Fibroblast of the conjunctiva (primary cell): ENCODE measurements around the gene GTF3C1.

ENCODE experiments used
- DNase-seq: peaks from one replicate; pipeline ENCODE4 v3.0.0-alpha.2; 2010; ENCODE audit warnings: low read depth

Gene GTF3C1

DNA sequence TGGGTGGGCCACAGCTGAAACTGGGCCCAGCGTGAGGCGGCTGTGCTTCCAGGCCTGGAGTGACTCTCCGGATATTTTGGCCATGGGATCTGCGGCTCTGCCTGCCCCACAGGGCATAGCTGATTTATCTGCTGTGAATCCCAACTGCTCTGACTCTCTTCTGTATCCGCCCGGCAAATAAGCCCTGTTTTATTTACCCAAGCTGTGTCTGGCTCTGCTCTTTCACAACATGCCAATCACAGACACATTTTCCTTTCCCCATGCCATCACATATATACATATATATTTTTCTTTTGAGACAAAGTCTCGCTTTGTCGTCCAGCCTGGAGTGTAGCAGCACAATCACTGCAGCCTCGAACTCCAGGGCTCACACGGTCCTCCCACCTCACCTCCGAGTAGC lies 33.3 kb downstream of the GTF3C1 start:
- DNase-seq = no peak

DNA sequence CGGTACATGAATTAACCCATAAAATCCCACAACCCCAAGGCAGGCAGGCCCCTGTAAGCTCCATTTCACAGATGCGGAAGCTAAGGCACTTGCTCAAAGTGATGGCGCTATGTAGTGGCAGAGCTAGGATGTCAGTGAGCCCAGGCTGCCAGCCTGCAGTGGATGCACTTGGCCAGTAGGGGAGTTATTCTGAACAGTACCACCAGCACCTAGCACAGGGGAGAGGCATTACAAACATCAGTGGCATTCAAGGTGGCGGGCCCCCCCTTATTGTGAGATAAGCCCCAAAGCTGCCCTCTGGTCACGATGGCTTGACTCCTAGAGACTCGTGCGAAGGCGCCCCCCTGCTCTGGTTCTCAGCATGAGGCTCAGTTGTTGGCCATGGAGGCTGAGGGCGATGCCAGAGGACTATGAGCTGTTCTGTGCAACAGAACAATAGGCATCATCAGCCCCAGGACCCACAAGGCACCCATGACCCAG lies 33.8 kb downstream of the GTF3C1 start:
- no peak for DNase-seq

DNA sequence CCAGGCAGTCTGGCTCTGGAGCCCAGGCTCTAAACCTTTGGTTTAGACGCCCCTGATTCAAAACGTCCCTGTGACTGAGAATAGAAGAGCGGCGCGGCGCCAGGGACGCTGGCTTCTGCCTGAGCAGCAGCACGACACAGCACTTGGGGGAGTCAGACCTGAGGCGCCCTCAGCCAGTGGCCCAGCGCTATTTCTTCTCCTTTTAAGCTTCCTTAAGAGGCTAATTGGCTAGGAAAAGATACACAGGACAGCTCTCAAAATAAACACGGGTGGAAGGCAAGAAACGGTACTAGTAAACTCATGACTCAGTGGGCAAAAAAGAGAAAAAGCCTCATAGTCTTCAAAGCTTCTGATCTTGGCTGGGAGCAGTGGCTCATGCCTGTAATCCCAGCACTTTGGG lies 34.9 kb downstream of the GTF3C1 start:
- DNase-seq = no peak

DNA sequence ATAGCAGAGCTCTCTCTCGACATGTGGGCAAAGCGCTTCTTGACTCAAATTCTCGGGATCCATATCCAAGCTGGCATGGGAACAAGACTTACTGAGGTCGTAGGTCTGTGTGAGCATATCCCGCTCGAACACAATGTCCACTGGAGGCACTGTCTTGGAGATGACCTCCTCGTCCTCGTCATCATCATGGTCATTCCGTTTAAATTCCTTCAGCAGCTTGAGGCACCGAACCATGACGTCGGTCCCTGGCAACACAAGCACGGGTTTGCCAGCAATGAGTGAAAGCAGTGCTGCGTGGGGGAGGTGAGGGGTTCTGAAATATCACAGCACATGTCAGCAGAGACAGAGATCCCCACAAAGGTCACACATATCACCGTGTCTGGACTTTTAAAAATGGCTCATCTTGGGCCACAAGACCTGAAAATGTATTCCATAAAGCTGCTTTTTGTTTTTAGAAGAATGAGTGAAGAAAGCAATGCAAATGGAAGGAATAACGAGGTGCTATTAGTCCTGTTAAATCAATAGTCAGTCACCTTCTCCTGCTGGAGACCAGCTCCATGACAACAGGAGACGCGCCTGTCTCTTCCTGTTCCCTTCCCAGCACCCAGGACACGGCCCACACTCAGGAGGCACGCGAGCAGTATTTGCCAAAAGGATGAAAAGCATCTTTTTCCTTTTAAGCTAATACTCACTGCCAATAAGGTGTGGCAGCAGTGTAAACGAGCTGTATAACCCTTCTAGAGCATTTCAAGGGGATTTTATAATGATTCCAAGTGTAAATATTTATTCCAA lies 37.9 kb downstream of the GTF3C1 start:
- DNase-seq = no peak

DNA sequence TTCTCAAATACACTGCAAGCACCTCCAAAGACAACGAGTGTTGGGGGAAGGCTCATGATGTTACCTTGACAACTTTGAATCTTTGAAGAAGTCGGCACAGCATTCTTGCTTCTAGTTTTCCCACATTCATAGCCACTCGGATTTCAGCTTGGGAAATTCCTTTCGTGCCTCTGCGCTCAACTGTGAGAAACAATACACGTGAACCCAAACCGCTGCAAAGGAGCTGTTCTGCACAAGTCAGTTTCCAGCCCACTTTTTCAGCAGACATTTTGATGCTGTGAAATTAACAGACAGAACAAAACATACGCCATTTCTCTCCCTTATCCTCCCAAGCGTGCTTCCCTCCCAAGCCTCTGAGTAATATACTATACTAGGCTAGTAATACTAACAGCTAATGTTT lies 41.2 kb downstream of the GTF3C1 start:
- DNase-seq = no peak

DNA sequence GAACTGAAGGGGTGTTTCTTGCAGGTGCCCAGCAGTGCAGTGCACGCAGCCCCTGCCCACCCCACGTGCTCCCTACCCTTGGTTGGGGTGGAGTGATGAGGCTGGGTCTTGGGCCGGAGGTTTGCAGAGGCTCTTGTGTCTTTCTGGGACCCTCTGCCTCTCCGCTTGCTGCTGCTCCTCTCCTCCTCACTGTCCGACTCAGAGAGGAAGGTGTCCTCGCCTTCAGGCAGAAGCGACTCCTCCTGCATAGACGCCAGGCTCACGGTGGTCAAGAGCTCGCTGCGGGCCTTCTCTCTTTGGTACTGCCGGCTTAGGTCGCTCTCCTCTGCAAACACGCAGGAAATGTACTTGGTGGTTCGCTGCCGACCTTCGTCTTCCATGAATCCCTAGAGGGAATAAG lies 42.9 kb downstream of the GTF3C1 start:
- no peak for DNase-seq

DNA sequence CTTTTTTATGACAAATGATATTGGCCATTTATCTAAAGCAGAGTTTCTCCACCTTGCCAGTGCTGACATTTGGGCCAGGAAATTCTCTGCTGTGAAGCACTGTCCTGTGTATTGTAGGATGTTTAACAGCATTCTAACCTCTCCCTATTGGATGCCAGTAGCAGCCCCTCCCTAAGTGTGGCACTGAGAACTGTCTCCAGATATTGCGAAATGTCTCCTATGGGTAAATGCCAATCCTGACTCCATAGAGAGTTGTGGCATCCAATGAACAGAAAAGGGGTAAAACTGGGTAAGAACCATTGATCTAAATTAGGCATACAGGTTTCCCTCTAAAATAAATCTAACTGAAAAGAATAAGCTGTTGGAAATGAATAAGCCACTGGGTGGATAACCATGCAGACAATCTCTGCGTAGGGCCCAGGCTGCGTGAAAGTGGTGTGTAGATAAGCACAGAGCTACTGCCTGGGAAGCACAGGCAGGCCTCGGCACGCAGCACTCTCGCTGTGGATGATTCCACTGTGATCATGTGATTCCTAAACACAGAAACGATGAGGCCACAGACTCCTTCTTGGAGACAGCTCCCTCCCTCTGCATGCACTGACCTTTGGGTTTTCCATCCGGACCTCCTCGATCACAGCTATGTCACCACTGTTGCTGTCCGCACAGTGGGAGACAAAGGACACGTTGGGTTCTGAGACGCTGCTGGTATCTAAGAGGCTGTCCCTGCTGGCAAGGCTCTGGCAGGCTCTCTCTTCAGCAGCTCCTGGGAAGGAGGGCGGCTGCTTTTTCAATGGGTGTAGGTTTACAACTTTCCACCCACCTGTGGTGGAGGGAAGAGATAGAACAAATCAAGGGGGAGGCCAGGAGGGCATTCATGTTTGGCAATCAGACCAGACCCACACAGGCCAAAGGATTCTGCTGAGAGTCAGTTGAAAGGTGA lies 44.1 kb downstream of the GTF3C1 start:
- DNase-seq = no peak

DNA sequence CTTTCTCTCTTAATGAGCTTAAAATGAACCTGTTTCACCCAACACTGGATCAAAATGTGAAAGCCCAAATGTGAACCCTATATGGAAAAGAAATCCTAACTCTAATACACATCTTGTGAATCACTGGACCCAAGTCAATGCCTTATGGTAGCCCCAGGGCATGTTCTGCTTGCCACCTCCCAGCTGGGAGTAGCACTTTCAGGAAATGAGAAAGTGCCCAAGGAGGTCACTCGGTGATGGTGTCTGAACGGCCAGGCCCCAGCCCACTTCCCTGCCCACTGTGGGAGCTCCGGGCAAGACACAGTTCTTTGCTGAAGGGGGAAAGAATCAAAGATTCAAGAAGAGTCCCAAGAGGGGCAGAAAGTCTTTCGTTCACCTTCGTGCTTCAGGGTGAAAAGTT lies 46.1 kb downstream of the GTF3C1 start:
- DNase-seq = no peak

DNA sequence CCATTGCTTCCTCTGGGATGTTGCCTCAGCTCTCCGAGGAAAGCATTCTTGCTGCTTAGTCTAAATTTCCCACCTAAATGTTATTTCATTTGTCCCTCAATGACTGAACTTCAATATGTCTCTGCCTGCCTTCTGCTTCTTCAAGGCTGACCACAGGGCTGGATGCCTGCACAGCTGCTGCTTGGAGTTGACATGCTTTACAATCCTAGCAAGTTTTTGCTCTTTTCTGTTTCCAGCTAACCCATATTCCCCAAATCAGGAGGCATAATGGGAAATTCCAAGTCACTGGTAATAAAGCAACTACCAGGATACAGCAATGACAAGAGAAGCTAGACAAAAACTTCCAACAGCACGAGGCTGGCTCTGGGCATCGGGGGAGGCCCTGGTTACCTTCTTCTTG lies 48.9 kb downstream of the GTF3C1 start:
- DNase-seq = no peak

DNA sequence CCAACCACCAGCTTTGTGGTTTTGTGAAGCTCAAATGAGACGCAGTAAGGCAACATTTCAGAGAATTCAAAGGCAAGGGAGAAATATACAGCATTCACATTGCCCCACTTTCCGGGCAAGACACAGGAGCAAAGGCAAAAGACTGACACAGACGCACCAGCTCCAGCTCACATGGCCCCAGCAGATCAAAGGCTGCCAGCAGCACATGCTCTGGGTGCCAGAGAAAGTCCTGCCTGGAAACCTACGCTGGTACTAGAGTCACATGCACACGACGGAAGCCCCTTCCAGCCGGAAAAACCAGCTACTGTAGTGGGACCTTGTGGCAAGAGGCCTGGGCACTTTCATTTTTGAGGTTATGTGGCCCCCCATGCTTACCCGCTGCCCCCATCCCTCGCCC lies 50.1 kb downstream of the GTF3C1 start:
- no peak for DNase-seq

DNA sequence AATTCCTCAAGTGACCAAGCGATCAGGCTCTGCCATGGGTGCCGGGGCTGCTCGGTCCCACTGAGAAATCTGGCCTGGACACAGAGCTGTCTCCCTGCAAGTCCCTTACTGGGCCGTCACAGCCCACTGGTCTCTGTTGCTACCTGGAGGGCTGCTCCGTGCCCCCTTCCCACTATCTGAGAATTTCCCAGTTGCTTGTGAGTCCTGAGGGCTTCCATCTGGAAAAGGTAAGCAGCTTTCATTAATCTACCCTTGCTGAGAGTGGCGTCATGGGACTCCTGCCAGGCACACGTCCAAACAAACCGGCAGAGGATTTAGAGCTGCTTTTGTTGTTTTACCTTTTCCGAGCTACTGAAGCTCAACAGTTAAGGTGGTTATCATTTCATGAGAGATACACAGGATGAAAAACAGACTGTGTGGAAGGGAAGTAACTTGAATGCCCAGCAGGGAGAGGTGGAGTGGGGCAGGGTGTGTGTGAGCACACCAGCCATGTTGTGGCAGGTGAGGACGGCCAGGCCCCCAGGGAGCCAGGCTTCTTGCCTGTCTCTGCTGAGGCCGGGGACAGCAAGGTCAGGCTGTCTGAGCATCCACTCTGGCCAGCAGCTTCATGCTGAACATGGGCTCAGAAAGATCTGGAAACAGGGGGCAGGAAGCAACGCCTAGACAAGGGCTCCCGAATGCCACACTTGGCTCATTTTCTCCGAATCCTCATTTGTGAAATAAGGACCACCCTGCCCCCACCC lies 50.6 kb downstream of the GTF3C1 start:
- no peak for DNase-seq

DNA sequence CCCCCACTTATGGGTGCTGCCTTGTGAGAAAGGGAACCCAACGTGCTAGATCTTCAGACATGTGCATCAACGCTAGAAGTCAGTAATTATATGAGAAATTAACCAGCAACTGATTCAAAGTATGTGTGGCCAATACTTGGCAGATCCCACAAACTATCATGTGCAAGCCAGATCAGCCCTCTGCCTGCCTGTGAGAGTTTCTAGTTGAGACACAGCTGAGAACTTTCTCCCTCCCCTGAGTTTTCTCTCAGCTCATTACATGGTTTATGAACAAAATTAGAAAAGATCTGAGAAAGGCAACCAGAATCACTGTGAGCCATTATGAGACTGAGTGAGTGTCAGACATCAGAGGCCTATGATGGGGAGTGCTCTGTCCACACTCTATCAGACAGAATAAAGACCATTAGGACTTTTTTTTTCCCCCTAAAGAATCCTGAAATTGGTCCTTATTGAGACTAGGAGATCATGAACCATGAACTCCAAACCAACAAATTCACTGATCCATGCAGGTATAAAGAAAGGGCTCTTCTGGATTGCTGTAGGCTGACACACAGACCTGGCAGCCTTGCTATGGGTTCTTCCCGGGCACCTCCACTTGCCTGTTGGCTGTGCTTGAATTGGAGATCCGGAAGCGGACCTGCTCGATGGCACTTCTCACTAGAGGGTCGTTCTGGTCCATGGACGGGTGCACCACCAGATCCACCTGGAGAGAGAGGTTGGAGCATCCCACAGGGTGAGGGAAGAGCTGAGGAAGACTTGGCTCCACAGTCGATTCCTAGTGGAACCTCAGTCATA lies 51.5 kb downstream of the GTF3C1 start:
- DNase-seq = no peak

DNA sequence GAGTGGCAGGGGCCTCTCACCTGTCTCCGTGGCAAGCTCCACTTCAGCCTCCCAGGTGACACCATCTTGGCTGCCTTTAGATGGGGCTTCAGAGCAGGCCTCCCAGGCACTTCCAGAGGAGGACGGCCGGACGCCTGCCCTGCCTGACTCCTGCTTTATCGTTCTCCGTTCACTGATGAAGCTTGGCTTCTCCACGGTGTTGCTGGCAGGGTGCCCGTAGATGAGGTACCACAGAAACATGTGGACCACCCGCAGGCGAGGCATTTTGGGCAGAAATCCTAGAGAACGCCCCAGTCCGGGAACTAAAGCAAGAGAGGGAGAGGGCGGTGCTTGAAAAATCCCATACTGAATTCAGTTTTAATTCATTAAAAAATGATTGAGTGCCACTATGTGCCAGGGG lies 54.5 kb downstream of the GTF3C1 start:
- DNase-seq = peak; percentile 71

DNA sequence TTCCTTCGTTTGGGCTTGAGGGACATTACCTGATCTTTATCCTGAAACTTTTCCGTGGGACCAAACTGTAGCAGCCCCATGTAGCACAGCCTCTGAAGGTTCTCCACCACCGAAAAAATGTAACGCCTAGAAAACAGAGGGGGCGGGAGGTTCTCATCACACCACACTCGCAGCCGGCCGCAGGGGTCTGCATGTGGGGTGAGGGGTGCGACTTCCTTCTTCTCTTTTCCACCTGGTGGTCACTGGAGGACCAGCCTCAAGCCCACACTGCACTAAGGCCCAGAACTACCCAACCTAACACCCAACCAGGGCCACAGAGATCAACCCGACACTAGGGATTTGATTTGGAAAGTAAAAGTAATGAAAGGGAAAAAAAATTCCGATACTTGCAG lies 57.1 kb downstream of the GTF3C1 start:
- DNase-seq = no peak

DNA sequence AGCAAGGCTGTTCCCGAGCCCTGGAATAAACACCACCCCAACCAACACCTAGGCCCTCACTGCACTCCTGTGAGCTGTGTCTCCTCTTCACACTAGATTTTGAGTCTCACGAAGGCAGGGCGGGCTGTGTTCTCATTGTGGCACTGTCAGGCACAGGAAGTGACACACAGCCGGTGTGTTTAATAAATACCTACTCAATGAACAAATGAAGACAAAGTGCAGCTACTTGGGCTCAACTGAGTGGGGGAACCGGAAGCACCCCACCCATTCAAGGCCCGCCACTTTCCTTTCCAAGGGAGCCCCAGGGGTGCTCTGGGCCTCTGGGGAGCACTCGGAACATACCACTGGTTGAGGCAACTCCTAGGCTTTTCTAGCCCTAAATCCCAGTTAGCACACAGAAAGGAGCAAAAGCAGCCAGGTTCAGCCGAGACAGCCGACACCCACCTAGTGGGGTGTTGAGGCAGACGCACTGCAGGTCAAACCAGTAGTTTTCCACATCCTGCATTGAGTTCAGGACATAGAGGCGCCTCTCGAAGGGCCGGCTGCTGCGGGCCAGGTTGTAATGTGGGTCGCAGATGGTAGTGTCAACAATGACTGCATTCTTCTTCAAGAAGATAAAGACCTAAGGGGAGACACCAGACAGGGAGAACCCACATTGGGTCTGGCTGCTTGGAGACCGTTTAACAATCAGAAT lies 57.7 kb downstream of the GTF3C1 start:
- DNase-seq = no peak

DNA sequence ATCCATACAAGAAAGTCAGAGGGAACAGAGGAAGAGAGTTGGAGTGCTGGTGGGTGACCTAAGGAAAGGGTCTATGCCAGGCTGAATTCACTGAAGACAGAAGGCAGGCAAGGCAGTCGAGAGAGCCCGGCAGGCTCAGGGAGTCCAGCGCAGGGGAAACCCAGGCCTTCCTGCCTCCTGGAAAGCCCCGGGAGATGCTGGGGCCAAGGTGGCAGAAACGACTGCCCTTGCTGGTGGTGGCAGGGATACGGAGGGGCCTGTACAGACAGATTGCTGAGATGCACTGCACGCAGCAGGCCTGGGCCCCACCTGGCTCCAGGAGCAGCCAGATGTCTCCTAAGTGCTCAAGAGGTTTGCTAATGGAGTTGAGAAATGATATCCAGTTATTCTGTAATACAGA lies 59.8 kb downstream of the GTF3C1 start:
- DNase-seq = no peak

DNA sequence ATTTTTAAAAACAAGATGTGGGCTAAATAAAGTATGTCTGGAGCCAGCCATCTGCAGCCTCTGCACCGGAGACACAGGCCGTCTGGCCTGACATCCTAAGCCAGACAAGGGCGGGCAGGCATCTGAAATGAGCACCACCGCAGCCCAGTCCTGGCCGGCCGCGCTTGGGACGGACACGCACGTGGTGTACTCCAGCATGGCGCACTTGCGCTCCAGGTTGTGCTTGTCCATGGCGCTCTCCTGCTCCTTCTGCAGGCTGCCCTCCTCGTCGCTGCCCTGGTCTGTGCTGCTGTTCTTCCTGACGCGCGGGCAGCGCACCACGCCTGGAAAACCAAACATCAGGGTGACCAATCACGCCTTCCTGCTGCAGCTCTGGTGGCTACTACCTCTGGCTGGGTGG lies 60.3 kb downstream of the GTF3C1 start:
- DNase-seq = no peak

DNA sequence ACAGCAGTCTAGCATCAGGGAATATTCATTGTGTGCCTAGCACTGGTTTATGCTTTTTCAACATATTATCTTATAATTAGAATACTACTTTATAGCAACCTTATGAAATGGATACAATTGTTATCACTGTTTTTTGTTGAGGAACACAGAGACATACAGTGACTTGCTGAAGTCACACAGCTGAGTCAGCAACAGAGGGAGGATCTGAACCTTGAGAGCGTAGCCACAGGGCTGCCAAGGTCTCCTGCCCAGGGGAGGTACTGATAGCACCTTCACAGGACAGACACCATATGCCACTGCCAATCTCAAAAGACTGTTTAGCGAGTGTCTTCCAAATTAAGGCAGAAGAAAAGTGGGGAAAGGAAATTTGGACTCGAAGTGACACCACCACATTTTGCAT lies 63.0 kb downstream of the GTF3C1 start:
- DNase-seq = no peak

DNA sequence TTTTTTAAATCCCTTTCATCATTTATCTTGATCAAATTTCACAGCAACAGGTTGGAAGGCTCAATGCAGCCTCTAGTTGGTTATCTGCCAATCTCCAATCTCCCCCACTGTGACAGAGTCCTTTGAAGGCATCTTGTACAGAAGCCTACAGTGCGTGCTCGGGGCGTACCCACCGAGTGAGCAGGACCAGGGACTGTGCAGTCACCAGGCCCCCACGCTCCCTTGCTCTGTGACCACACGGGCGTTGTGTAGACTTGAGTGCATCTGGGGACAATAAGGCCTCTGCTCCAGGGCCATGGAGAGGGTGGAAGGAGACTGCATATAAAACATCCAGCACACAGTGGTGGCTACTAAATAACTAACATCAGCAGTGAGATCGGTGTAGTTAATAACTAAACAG lies 63.4 kb downstream of the GTF3C1 start:
- no peak for DNase-seq

DNA sequence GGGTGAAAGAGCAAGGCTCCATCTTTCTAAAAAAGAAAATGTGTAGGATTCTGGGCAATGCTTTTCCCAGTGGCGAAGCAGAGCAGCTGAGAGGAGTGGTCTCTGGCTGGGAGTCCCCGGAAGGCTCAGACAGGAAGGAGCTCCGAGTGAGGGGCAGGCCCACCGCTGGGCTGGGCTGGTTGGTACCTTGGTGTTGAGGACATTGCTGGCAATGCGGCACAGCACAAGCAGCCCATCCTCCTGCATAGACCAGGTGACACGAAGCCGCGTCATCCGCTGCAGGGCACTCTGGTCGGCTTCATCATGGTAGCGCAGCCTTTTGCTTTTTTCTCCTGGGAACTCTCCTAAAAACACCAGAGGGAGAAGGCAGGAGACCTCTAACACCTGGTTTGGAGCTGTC lies 63.9 kb downstream of the GTF3C1 start:
- no peak for DNase-seq

DNA sequence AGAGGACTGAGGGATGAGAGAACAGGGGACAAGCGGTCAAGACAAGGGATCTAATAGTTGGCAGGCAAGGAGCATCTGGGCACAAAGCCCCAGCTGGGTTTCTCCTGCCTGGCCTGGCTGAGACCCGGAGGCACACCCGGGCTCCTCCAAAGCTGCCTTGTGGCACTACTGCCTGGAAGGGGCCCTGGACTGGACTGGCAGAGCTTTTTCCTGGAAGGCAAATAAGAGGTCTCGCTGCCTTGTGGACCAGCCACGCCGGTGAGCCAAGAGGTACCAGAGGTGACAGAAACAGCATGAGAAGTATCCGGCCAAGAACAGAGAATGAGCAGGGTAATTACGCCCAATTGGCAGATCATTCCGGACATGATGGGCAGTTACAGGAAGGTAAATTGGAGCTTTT lies 64.6 kb downstream of the GTF3C1 start:
- no peak for DNase-seq
